ENCODE results near the gene CCDC68. TPM values are rescaled to one million over a fixed set of nuclear protein-coding genes. Genes with fewer than 3 reads are reported as not detected.

Gene CCDC68
- polyA plus RNA-seq, 1 donor = 11.9 TPM

GRCh38 chr18:54919412-54919811, 39.8 kb downstream of the CCDC68 start:
- DNase-seq = no peak

GRCh38 chr18:54918060-54918459, 41.2 kb downstream of the CCDC68 start:
- DNase-seq = no peak

DNA sequence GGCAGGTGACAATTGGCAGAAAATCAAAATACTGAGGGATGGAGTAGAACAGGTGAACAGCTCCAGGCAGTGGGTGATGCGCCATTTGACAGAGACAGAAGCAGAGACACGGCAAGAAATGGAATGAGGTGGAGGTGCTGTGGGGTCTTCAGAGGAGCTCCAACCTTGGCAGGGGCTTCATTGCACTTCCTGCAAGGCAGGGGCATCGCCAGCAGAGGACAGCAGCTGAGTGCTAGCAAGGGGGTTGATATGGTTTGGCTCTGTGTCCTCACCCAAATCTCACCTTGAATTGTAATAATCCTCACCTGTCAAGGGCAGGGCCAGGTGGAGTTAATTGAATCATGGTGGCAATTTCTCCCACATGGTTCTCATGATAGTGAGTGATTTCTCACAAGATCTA, 42.8 kb downstream of the CCDC68 start:
- no peak for DNase-seq

DNA sequence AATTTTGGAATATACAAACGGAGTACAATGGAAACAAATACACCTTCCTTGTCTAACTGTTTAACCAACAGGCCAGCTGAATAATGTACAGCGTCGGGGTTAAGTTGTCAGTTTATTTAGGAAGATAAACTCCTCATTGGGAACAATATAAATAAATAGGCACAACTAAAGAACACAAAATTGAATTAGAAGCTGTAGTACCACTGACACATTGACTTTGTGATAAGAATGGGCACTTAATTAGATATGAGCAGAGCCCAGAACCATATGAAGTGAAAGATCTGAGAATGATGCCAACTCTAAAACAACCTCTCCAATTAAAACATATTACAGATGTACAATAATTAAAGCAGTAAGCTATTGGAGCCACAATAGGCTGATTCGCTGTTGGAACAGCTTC, 44.4 kb downstream of the CCDC68 start:
- no peak for DNase-seq

DNA sequence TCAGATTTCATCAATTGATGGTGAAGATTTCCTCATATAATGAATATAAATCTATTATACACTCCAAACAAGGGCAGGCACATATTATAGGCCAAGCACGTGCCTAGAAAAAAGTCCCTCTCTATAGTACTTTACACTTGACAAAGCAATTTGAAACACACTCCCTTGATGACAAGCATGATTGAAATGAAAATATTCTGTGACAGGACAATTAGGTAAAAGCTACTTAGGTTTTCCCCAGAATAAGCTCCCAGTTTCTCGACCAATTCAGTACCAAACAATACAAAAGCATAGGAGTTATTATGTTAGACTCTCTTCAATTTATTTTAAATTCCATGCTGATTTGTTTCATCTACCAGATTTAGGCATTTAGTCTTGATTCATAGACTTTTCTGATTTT, 47.7 kb downstream of the CCDC68 start:
- DNase-seq = no peak

DNA sequence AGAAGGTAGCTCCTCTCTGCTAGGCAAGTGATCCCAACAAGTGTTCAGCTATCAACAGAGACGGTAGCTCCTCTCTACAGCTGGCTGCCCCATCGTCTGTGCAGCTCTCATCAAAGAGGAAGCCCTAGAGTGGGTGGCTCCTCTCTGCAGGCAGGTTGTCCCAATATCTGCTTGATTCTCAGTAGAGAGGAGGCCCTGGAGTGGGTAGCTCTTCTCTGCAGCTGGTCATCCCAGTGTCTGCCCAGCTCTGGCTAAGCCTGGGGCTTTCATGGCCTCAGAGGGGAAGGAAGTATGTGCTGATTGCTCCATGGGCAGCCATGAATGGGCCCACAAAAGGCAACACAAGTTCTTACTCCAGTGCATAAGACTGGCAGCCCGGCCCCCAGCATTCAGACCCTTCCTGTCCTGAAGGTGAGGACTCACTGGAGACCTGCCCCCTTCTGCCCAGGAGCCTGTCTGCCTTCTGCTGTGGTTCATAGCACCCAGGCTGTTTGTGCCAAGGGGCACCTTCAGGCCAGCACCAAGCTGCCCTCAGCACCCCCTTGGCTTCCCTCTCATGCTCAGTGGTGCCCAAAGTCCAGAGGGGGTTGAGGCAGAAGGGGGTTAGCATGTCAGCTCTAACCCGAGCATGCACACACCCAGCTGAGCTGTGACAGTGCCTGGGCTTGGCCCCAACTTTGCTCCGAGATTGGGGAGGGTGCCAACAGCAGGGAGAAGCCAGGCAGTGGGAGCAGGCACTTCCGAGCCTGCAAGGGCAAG, 48.9 kb downstream of the CCDC68 start:
- DNase-seq = no peak

- no peak for DNase-seq
Measured at GRCh38 chr18:54909538-54909937, 49.7 kb downstream of the CCDC68 start.

- DNase-seq = no peak
Measured at GRCh38 chr18:54906331-54907185, 52.7 kb downstream of the CCDC68 start.

DNA sequence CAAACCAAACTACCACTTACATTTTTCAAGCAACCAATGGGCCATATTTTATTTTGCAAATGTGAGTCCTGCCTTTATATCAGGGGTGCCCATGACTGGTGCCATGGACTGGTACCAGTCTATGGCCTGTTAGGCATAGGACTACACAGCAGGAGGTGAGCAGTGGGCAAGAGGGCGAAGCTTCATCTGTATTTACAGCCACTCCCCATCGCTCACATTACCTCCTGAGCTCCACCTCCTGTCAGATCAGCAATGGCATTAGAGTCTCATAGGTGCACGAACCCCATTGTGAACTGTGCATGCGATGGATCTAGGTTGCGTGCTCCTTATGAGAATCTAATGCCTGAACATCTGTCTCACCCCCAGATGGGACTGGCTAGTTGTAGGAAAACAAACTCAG, 53.6 kb downstream of the CCDC68 start:
- DNase-seq = no peak

- no peak for DNase-seq
Measured at GRCh38 chr18:54904581-54904980, 54.7 kb downstream of the CCDC68 start.

DNA sequence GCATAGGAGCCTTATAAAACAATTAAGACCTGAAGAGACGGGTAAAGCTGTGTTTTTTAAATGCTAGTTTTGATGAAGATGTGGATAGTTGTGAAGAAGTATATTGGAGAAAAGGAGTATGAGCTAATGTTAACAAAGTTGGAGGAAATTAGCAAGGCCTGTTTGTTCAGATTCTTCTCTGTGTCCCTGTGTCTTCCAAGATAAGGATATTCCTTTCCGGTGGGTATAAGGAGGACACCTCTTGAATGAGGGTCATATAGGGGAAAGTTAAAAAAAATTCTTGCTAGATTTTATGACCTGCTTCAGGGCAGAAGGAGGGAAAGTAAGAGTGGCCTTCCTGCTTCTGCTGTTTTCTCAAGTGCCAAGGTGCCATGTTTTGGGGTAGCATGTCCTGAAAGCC, 59.0 kb downstream of the CCDC68 start:
- no peak for DNase-seq

DNA sequence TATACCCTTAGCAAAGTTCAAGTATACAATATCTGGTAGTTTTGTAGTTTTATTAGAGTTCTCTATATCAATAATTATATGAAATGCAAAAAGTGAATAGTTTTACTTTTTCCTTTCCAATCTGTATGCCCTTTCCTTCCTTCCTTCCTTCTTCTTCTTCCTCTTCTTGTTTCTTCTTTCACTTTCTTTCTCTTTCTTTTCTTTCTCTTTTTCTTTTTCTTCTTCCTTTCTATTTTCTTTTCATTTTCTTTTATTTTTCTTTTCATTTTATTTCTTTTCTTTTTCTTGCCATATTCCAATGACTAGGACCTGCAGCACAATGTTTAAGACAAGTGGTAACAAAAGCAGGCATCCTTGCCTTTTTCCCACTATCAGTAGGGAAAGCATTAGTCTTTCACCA, 59.8 kb downstream of the CCDC68 start:
- no peak for DNase-seq

GRCh38 chr18:54888933-54889332, 70.3 kb downstream of the CCDC68 start:
- DNase-seq = no peak

GRCh38 chr18:54888378-54888777, 70.9 kb downstream of the CCDC68 start:
- no peak for DNase-seq

DNA sequence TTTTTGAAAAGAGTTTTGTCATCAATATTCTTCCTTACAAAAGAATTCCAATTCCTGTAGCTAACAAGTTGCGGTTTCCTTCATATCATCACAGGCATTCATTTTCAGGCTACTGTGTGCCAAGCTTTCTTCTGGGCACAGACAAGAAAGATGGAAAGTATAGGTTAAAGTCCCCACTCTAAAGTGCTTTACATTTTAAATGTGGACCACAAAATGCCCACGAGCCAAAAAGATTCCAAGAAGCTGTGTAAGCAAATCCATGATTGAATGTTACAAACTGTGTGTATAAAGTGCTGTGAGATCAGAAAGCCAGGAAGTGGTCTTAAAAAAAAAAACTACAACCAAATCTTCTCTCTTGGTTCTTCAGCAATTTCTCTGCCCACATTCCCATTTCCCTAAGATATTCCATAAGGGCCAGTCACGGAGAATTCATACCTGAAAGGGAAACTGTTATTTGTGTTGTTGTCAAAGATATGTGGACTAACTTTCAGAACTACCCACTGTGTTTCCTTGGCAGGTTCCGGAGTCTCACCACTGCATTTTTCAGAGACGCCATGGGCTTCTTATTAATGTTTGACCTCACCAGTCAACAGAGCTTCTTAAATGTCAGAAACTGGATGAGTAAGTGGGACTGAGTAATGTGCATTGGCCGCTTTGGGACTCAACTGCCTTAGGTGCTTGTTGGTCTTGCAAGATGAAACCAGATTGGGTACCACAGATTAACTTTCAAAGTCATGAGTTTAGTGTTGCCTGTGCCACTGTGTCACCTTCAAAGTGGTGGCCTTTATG, 75.3 kb downstream of the CCDC68 start:
- no peak for DNase-seq

GRCh38 chr18:54882318-54882717, 76.9 kb downstream of the CCDC68 start:
- DNase-seq = no peak

GRCh38 chr18:54881229-54881768, 78.0 kb downstream of the CCDC68 start:
- no peak for DNase-seq

DNA sequence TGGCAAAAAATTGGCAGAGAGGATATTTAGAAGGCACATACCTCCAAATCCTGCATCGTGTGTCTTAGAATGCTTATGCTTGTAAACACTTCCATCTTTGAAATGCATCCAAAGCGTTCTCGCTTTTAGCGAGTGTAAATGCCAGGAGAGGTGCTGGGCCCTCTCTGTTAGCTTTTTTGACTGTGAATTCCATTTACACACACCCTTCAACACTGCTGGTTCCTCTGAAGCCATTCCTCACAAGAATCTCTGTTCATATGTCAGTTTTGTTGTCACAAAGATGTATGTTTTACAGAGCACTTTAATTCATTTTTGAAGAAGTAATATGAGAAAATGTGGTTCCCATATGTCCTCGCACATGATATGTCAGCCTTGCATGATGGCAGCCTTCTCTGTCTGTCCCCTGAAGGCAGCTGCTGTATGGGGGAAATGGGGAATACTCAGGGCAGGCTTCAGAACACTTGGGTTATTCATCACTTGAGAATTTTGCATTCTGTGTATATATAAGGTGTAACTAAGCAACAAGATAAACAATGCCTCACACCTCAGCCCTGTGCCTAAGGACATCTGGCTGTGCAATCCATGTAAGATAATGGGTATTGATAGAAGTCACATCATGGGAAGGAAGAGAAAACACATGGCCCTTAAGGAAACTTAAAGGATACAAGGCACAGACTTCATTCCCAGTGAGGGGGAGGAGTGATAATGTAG, 78.7 kb downstream of the CCDC68 start:
- DNase-seq = no peak

GRCh38 chr18:54879691-54880090, 79.6 kb downstream of the CCDC68 start:
- DNase-seq = no peak

DNA sequence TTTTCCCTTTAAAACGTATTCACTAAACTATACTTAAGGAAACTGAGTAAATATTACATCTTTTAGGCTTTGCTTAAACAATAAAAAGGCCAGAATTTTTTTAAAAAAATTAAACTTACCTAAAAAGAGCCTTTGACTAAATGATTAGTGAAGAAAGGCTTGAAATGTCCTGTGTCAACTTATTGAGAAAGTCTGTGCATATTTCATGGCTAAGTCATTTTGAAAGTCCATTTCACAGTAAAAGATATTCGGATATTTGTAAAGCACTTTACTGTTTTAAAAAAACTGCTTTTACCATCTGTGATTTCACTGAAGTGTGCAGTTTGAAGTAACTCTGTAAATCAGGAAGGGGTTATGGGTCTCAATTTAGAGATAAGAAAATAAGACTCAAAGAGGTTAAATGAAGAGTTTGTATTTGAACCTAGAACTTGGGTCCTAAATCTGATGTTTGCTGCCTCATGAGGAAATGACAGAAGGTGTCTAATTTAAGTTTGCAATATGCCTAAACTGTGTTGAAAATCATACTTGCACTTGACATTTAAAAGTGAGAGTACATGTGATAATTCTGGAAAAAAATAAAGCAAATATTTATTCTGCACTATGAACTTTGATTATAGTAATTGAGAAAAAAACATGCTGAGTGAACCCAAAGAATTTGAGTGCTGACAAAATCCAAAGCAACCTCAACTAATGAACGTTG, 80.5 kb downstream of the CCDC68 start:
- DNase-seq = no peak

- DNase-seq = no peak
Measured at GRCh38 chr18:54878159-54878622, 81.1 kb downstream of the CCDC68 start.

Data from left kidney (tissue), 2 donors.